HepG2 (cell line): ENCODE data around the gene HNRNPAB.

Experiments used
- SIN3A ChIP-seq: IDR thresholded peaks from 2 replicates; pipeline ENCODE4 v1.6.1; 2011; ENCODE audit warnings: low read depth, mild to moderate bottlenecking, control low read depth, low read length, borderline replicate concordance
- STAT6 ChIP-seq: sonication (generic); formaldehyde crosslinking; IDR thresholded peaks from 2 replicates; pipeline ENCODE4 v1.4.0; 2020; ENCODE audit warnings: missing genetic modification reagents, mild to moderate bottlenecking, borderline replicate concordance
- SUZ12 ChIP-seq: fragments of 150-350 bp; IDR thresholded peaks from 2 replicates; pipeline ENCODE4 v1.6.1; 2014; ENCODE audit warnings: low read depth, low read length
- TBP ChIP-seq: sonication (generic); formaldehyde crosslinking; IDR thresholded peaks from 2 replicates; pipeline ENCODE4 v1.5.0; 2020; ENCODE audit warnings: missing genetic modification reagents
- ZNF274 ChIP-seq: sonication (generic); formaldehyde crosslinking; IDR thresholded peaks from 2 replicates; pipeline ENCODE4 v1.5.1; 2020; ENCODE audit warnings: mild to moderate bottlenecking, missing genetic modification reagents
- ZNF878 ChIP-seq: sonication (generic); formaldehyde crosslinking; IDR thresholded peaks from 2 replicates; pipeline ENCODE4 v1.8.1; 2023; ENCODE audit warnings: mild to moderate bottlenecking, missing genetic modification reagents, moderate library complexity
- TF ChIP-seq, protein P1 (sequence below): sonication (generic); formaldehyde crosslinking; IDR thresholded peaks from 2 replicates; pipeline ENCODE4 v1.5.0; 2020; ENCODE audit warnings: mild to moderate bottlenecking, missing genetic modification reagents, moderate library complexity

DNA sequence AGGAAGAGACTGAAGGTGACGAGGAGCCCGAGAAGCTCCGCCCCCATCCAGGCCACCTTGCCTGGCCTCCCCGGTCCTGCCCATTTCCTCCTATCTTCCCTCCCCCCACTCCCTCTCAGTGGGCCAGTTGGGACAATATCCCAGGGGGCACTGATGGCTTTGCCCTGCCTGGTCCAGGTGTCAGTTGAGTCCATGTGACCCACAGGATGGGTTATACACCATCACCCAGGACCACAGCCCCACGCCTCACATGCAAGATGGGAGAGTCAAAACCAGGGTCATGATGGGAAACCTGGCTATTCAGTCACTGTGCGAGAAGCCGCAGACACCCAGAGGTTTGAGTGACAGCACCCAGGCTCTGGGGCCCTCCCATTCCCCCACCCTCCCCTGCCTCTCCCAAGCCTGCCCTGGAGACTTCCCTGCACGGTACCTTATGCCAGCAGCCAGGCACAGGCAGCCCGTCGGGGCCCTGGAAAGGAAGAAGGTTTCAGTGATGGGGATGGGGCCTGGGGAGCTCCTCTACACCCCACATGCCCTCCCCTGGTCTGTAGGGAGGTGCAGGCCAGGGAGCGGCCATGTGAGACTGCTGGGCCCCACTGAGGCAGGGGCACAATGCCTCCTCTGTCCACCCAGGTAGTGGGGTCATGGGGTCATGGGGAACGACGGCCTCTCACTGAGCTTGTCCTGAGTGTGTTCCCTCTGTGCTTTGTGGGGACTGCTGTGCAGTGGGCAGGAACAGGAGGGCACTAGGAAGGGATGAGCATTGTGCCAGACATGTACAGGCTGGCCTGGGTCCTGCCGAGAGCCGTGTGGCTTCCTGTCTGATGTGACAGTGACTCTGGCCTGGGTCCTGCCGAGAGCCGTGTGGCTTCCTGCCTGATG is 34.6 kb downstream of the HNRNPAB start:
- TF ChIP-seq SUZ12 (no peak), SIN3A (no peak), ZNF274 (CRISPR knock-in tag) (no peak), ZNF878 (no peak), TBP (CRISPR knock-in tag) (no peak), STAT6 (CRISPR knock-in tag) (no peak)
- TF ChIP-seq, protein P1, sequence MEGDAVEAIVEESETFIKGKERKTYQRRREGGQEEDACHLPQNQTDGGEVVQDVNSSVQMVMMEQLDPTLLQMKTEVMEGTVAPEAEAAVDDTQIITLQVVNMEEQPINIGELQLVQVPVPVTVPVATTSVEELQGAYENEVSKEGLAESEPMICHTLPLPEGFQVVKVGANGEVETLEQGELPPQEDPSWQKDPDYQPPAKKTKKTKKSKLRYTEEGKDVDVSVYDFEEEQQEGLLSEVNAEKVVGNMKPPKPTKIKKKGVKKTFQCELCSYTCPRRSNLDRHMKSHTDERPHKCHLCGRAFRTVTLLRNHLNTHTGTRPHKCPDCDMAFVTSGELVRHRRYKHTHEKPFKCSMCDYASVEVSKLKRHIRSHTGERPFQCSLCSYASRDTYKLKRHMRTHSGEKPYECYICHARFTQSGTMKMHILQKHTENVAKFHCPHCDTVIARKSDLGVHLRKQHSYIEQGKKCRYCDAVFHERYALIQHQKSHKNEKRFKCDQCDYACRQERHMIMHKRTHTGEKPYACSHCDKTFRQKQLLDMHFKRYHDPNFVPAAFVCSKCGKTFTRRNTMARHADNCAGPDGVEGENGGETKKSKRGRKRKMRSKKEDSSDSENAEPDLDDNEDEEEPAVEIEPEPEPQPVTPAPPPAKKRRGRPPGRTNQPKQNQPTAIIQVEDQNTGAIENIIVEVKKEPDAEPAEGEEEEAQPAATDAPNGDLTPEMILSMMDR (CRISPR knock-in tag), result no peak
